Measurements from ENCODE around the gene LMF1.

DNA sequence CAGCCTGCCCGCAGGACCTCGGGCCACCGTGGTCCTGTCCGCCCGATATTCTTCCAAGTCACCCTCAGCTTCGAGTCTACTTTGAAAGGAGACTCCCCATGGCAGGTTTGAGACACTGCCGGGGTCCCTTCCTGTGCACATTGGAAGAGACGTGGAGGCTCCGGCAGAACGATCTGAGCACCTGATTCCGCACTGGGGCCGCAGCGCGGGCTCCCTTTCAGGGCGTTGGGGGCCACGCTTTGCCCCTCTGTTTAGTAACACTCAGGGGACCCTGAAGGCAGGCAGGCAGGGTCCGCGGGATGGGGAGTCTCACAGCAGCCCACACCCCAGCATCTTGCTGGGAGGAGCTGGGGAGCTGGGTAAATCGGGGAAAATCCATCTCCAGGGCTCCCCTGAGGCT lies 41.4 kb upstream of the LMF1 start:
- TF ChIP-seq POLR2A (IDR thresholded peaks at IDR 0.05): no peak
- TF ChIP-seq, protein P1, sequence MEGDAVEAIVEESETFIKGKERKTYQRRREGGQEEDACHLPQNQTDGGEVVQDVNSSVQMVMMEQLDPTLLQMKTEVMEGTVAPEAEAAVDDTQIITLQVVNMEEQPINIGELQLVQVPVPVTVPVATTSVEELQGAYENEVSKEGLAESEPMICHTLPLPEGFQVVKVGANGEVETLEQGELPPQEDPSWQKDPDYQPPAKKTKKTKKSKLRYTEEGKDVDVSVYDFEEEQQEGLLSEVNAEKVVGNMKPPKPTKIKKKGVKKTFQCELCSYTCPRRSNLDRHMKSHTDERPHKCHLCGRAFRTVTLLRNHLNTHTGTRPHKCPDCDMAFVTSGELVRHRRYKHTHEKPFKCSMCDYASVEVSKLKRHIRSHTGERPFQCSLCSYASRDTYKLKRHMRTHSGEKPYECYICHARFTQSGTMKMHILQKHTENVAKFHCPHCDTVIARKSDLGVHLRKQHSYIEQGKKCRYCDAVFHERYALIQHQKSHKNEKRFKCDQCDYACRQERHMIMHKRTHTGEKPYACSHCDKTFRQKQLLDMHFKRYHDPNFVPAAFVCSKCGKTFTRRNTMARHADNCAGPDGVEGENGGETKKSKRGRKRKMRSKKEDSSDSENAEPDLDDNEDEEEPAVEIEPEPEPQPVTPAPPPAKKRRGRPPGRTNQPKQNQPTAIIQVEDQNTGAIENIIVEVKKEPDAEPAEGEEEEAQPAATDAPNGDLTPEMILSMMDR (IDR thresholded peaks at IDR 0.05): no peak
